ENCODE results near the gene TSPYL2. TPM values are rescaled to one million over a fixed set of nuclear protein-coding genes. Genes with fewer than 3 reads are reported as not detected.

Gene TSPYL2
- total RNA-seq, 1 donor from 2014 or later = 3.2 TPM

- TF ChIP-seq CTCF (conservative IDR thresholded peaks at IDR 0.05; ENCODE audit: low read depth, low read length) = no peak
- DNase-seq (ENCODE audit: low read depth) = no peak
- peak overlapping the region; percentile 31 for H3K4me3 ChIP-seq (ENCODE audit: low read depth, low read length)
Observed at GRCh38 chrX:53049127-53049517, 33.0 kb upstream of the TSPYL2 start.

GRCh38 chrX:53050841-53051240 lies 31.3 kb upstream of the TSPYL2 start:
- DNase-seq (ENCODE audit: low read depth) = no peak
- no peak overlapping the region for H3K4me3 ChIP-seq (ENCODE audit: low read depth, low read length)
- TF ChIP-seq CTCF (conservative IDR thresholded peaks at IDR 0.05; ENCODE audit: low read depth, low read length) = no peak

- TF ChIP-seq CTCF (conservative IDR thresholded peaks at IDR 0.05; ENCODE audit: low read depth, low read length) = no peak
- no peak overlapping the region for H3K4me3 ChIP-seq (ENCODE audit: low read depth, low read length)
- no peak for DNase-seq (ENCODE audit: low read depth)
Observed at GRCh38 chrX:53055244-53055849, 26.8 kb upstream of the TSPYL2 start.

- no peak overlapping the region for H3K4me3 ChIP-seq (ENCODE audit: low read depth, low read length)
- DNase-seq (ENCODE audit: low read depth) = no peak
- no peak for TF ChIP-seq CTCF (conservative IDR thresholded peaks at IDR 0.05; ENCODE audit: low read depth, low read length)
Observed at GRCh38 chrX:53056292-53056691, 25.9 kb upstream of the TSPYL2 start.

- no peak for DNase-seq (ENCODE audit: low read depth)
- no peak overlapping the region for H3K4me3 ChIP-seq (ENCODE audit: low read depth, low read length)
- no peak for TF ChIP-seq CTCF (conservative IDR thresholded peaks at IDR 0.05; ENCODE audit: low read depth, low read length)
Observed at GRCh38 chrX:53065104-53065503, 17.1 kb upstream of the TSPYL2 start.

GRCh38 chrX:53071064-53071463 lies 11.1 kb upstream of the TSPYL2 start:
- H3K4me3 ChIP-seq (ENCODE audit: low read depth, low read length) = no peak overlapping the region
- TF ChIP-seq CTCF (conservative IDR thresholded peaks at IDR 0.05; ENCODE audit: low read depth, low read length) = no peak
- no peak for DNase-seq (ENCODE audit: low read depth)
